Spleen (tissue), 11 donors: ENCODE measurements around the gene EZR. TPM values are rescaled to one million over a fixed set of nuclear protein-coding genes. Genes with fewer than 3 reads are reported as not detected.

ENCODE experiments used
- DNase-seq: peaks from one replicate; pipeline ENCODE4 v3.0.0-alpha.2; 2020
- H3K27ac ChIP-seq, 8 donors: fragments of 200-600 bp; sonication (generic) in 7 of 8; 1 replicate in 4 of 8; 2 replicates in 4 of 8; pipeline versions ENCODE4 v1.5.0 to v1.8.0; 2016 to 2021; ENCODE audit warnings: inconsistent platforms in 4 of 8, mild to moderate bottlenecking in 4 of 8, moderate library complexity in 1 of 8
- H3K27me3 ChIP-seq, 7 donors: fragments of 200-600 bp; sonication (generic) in 6 of 7; replicated peaks in 1 of 7; 1 replicate in 4 of 7; 2 replicates in 3 of 7; pipeline versions ENCODE4 v1.5.0 to v1.8.0; 2016 to 2021; ENCODE audit warnings: inconsistent platforms in 3 of 7, mild to moderate bottlenecking in 1 of 7
- H3K36me3 ChIP-seq, 6 donors: fragments of 200-600 bp; sonication (generic) in 5 of 6; 1 replicate in 4 of 6; 2 replicates in 2 of 6; pipeline versions ENCODE4 v1.5.0 to v1.8.0; 2016 to 2021; ENCODE audit warnings: inconsistent platforms in 2 of 6
- H3K4me1 ChIP-seq, 6 donors: fragments of 200-600 bp; sonication (generic) in 5 of 6; 1 replicate in 3 of 6; 2 replicates in 3 of 6; pipeline versions ENCODE4 v1.5.0 to v1.8.0; 2016 to 2021; ENCODE audit warnings: inconsistent platforms in 3 of 6
- H3K4me3 ChIP-seq, 8 donors: fragments of 200-600 bp; sonication (generic) in 7 of 8; 1 replicate in 4 of 8; 2 replicates in 4 of 8; pipeline versions ENCODE4 v1.5.0 to v1.8.0; 2016 to 2021; ENCODE audit warnings: inconsistent platforms in 4 of 8, mild to moderate bottlenecking in 4 of 8, moderate library complexity in 2 of 8
- H3K9me3 ChIP-seq, 8 donors: fragments of 200-600 bp; sonication (generic) in 7 of 8; 1 replicate in 4 of 8; 2 replicates in 4 of 8; pipeline versions ENCODE4 v1.5.0 to v1.8.0; 2016 to 2021; ENCODE audit warnings: inconsistent platforms in 4 of 8
- POLR2A ChIP-seq, 3 donors: fragments of 450-650 bp; IDR thresholded peaks; one replicate each; pipeline ENCODE4 v1.5.1; 2017; ENCODE audit warnings: antibody characterized with exemption in 3 of 3, mild to moderate bottlenecking in 1 of 3
- POLR2AphosphoS5 ChIP-seq, 3 donors: sonication (generic); formaldehyde crosslinking; IDR thresholded peaks; one replicate each; pipeline ENCODE4 v1.5.1; 2017; ENCODE audit warnings: antibody characterized with exemption in 3 of 3
- WGBS, 5 donors: extraction: QIAGEN DNeasy Blood & Tissue Kit in 3 of 5; methylation state at CpG; one replicate each; pipeline versions ENCODE4 v1.1.5 to v1.1.7; 2013 to 2018; 5-methylcytosine and 5-hydroxymethylcytosine counted together
- intact Hi-C: fragments of 100-400 bp; cut with DNase I; formaldehyde crosslinking; loops from one replicate; pipeline ENCODE4 v1.15.0; 2023; ENCODE audit warnings: low total_unique reads
- polyA plus RNA-seq, 3 donors: library from polyadenylated mRNA; stranded (reverse); fragments of 200-250 nt; gene quantifications; one replicate each; pipeline ENCODE4 v1.2.1, GENCODE V29; 2013
- total RNA-seq, 7 donors: library from RNA; depleted of rRNA in 3 of 7; stranded (reverse); fragments of >200 nt in 3 of 7; fragmentation: NEBNext Ultra II Directional in 4 of 7; extraction: Animal tissue kit (Norgen Biotek cat#: 25700) in 4 of 7; gene quantifications; one replicate each; pipeline versions ENCODE4 v1.1.0 to v1.2.1, GENCODE V29; 2016 to 2021
- TF ChIP-seq, protein P1 (sequence below), 11 experiments: fragments of 200-600 bp in 7 of 11; fragments of 450-650 bp in 4 of 11; sonication (generic) in 4 of 11; IDR thresholded peaks in 8 of 11; conservative IDR thresholded peaks in 3 of 11; 1 replicate in 7 of 11; 2 replicates in 4 of 11; pipeline versions ENCODE4 v1.4.0 to v1.8.0; 2016 to 2021; ENCODE audit warnings: antibody characterized with exemption in 11 of 11, inconsistent platforms in 4 of 11, mild to moderate bottlenecking in 1 of 11
- donor health status: healthy with polysubstance abuse.
- donor health status: DM: no; HTN: no; CAD: no; lungs with moderate emphysema.
- donor health status: DM: no; HTN: no; CAD: no.
- donor health status: Bipolar disorder and iron deficiency.
- donor health status: healthy.
- donor health status: DM: no; HTN: no; CAD: no.
- donor health status: DM: yes; HTN: yes; CAD: no.

EZR gene
- total and polyA plus RNA-seq, 10 donors: 78.0 to 153 (median 114) TPM

DNA sequence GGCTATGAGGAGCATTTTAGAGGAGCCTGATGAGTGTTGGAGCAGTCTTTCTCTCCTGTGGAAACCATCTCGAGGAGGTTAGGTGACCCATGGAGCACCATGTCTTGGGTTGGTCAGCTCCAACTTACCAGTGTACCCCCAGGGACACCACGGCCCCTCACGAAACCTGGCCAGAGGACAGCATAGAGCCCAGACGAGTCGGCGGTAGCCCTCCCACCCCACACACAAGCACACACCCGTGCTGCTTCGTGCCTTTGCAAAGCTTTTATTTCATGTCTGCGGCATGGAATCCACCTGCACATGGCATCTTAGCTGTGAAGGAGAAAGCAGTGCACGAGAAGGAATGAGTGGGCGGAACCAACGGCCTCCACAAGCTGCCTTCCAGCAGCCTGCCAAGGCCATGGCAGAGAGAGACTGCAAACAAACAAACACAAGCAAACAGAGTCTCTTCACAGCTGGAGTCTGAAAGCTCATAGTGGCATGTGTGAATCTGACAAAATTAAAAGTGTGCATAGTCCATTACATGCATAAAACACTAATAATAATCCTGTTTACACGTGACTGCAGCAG lies 53.6 kb downstream of the EZR start:
- no peak overlapping the region for H3K27ac ChIP-seq
- no peak for DNase-seq
- no peak overlapping the region for H3K4me3 ChIP-seq
- intact Hi-C loops: no loop called here
- H3K36me3 ChIP-seq: peaks cover 4 to 100% (median 75%) of the 10 kb centered on the region in 6 donors
- no peaks in the 10 kb centered on the region for H3K4me1 ChIP-seq
- peak in 2 of 3 donors; percentile 37 to 58 for TF ChIP-seq POLR2AphosphoS5 (IDR thresholded peaks at IDR 0.05)
- TF ChIP-seq, protein P1, sequence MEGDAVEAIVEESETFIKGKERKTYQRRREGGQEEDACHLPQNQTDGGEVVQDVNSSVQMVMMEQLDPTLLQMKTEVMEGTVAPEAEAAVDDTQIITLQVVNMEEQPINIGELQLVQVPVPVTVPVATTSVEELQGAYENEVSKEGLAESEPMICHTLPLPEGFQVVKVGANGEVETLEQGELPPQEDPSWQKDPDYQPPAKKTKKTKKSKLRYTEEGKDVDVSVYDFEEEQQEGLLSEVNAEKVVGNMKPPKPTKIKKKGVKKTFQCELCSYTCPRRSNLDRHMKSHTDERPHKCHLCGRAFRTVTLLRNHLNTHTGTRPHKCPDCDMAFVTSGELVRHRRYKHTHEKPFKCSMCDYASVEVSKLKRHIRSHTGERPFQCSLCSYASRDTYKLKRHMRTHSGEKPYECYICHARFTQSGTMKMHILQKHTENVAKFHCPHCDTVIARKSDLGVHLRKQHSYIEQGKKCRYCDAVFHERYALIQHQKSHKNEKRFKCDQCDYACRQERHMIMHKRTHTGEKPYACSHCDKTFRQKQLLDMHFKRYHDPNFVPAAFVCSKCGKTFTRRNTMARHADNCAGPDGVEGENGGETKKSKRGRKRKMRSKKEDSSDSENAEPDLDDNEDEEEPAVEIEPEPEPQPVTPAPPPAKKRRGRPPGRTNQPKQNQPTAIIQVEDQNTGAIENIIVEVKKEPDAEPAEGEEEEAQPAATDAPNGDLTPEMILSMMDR (IDR thresholded peaks at IDR 0.05 in 8 of 11, conservative IDR thresholded peaks at IDR 0.05 in 3 of 11): no peak
- H3K9me3 ChIP-seq: no peaks in the 10 kb centered on the region
- 86 to 96% (median 88%) methylated on average over 9 to 13 of the region's 13 CpGs for WGBS, 5 donors
- no peaks in the 10 kb centered on the region for H3K27me3 ChIP-seq

DNA sequence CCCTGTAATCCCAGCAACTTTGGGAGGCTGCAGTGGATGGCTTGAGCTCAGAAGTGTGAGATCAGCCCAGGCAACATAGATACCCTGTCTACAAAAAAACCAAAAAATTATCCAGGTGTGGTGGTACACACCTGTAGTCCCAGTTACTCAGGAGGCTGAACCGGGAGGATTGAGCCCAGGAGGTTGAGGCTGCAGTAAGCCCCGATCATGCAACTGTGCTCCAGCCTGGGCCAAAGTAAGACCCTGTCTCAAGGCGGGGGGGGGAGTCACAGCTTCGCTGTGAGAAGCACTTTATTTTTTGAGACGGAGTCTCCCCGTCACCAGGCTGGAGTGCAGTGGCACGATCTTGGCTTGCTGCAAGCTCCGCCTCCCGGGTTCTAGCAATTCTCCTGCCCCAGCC lies 54.2 kb downstream of the EZR start:
- TF ChIP-seq POLR2A (IDR thresholded peaks at IDR 0.05): no peak
- TF ChIP-seq POLR2AphosphoS5 (IDR thresholded peaks at IDR 0.05): no peak
- TF ChIP-seq, protein P1 (IDR thresholded peaks at IDR 0.05 in 8 of 11, conservative IDR thresholded peaks at IDR 0.05 in 3 of 11): no peak
- Histone ChIP-seq H3K4me3 (no peak overlapping the region), H3K4me1 (no peaks in the 10 kb centered on the region), H3K36me3 (peaks cover 0 to 100% (median 69%) of the 10 kb centered on the region in 6 donors), H3K27me3 (no peaks in the 10 kb centered on the region), H3K9me3 (no peaks in the 10 kb centered on the region), H3K27ac (no peak overlapping the region)
- DNase-seq: no peak
- 94 to 99% (median 96%) methylated on average over 8 to 9 of the region's 9 CpGs for WGBS, 5 donors
- intact Hi-C loops: no loop called here

DNA sequence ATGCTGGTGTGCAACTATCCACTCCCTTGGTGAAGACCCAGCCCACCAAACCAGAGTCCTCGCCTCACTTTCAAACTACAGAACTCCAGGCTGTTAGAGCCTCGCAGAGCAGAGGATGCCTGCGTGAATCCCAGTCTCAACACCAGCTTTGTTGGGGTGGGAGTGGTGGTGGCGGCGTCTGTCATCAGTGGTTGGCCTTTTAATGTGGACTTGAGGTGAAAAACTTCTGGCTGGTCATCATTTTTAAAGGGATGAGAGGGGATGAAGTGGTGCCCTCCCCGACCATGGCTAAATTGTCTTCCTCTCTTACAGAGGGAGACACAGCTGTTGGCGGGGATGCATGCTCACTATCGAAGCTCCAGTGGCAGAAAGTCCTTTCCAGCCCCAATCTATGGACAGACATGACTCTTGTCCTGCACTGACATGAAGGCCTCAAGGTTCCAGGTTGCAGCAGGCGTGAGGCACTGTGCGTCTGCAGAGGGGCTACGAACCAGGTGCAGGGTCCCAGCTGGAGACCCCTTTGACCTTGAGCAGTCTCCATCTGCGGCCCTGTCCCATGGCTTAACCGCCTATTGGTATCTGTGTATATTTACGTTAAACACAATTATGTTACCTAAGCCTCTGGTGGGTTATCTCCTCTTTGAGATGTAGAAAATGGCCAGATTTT lies 54.9 kb downstream of the EZR start:
- intact Hi-C loops: no loop called here
- peak overlapping the region in 1 of 8 donors; percentile 53 for H3K27ac ChIP-seq
- H3K4me3 ChIP-seq: no peak overlapping the region
- TF ChIP-seq POLR2AphosphoS5 (IDR thresholded peaks at IDR 0.05): peak in 2 of 3 donors; percentile 30 to 46
- TF ChIP-seq, protein P1 (IDR thresholded peaks at IDR 0.05 in 8 of 11, conservative IDR thresholded peaks at IDR 0.05 in 3 of 11): no peak
- H3K9me3 ChIP-seq: no peaks in the 10 kb centered on the region
- DNase-seq: no peak
- peaks cover 0 to 100% (median 62%) of the 10 kb centered on the region in 6 donors for H3K36me3 ChIP-seq
- no peaks in the 10 kb centered on the region for H3K27me3 ChIP-seq
- no peaks in the 10 kb centered on the region for H3K4me1 ChIP-seq
- 93 to 95% (median 95%) methylated on average over 11 to 14 of the region's 14 CpGs for WGBS, 5 donors

DNA sequence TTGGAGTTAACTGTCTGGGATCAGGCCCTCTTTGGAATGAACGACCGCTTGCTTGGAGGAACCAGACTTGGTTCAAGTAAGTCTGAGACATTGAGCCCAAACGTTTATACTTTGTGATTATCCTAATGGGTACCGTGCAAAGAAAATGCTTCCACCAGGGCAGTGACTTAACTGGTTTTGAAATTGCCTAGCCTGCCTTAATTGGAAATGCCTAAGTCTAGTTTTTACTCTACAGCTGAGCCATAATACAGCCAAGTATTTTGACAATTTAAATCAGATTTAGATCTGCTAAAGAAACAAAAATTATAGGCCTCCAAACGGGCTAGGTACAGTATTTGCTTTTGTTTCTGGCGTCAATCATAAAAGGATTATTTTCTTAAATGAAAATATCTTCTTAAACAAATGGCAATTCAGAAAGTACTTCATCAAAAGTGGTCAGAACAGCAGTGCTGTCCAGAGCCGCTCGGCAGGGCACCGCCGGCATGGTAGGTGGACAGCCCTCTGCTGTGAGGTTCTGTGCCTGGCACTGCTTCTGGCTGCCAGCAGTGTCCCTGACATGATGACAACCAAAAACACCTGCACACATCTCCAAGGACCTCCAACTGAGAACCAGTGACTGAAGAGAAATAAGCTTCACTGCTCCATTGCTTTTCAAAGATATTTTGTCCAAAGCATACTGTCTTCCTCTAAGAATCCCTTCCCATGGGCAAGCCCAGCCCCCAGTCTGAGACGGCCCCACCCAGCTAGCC lies 55.6 kb downstream of the EZR start:
- no peak for DNase-seq
- Histone ChIP-seq H3K27me3 (no peaks in the 10 kb centered on the region), H3K4me1 (no peaks in the 10 kb centered on the region), H3K27ac (peak overlapping the region in 3 of 8 donors; percentile 0 to 53 (median 11)), H3K4me3 (no peak overlapping the region), H3K9me3 (no peaks in the 10 kb centered on the region), H3K36me3 (peaks cover 0 to 100% (median 55%) of the 10 kb centered on the region in 6 donors)
- intact Hi-C loops: no loop called here
- TF ChIP-seq POLR2AphosphoS5 (IDR thresholded peaks at IDR 0.05) (peak in 2 of 3 donors; percentile 14 to 59), POLR2A (IDR thresholded peaks at IDR 0.05) (no peak)
- TF ChIP-seq, protein P1 (IDR thresholded peaks at IDR 0.05 in 8 of 11, conservative IDR thresholded peaks at IDR 0.05 in 3 of 11): no peak
- WGBS, 5 donors: 84 to 91% (median 88%) methylated on average over 11 of the region's 11 CpGs
